GM06990 (cell line): ENCODE data around the gene NTM.

Source experiments
- DNase-seq: peaks from one replicate; pipeline ENCODE4 v3.0.0-alpha.2; 2011; ENCODE audit not compliant: insufficient read length; ENCODE audit errors: extremely low read depth
- H3K27me3 ChIP-seq: replicated peaks from 2 replicates; pipeline ENCODE4 v1.6.0; 2011; ENCODE audit warnings: low read length; ENCODE audit not compliant: control insufficient read depth, insufficient read depth
- H3K36me3 ChIP-seq: 2 replicates; pipeline ENCODE4 v1.5.1; 2011; ENCODE audit warnings: low read length; ENCODE audit not compliant: control insufficient read depth, insufficient read depth
- H3K4me3 ChIP-seq: replicated peaks from 2 replicates; pipeline ENCODE4 v1.5.1; 2011; ENCODE audit warnings: low read depth, mild to moderate bottlenecking, control low read depth, low read length
- CTCF ChIP-seq: IDR thresholded peaks from 2 replicates; pipeline ENCODE4 v1.5.1; 2011; ENCODE audit warnings: low read length, control low read depth, mild to moderate bottlenecking, inconsistent platforms; ENCODE audit not compliant: insufficient read depth, poor library complexity, severe bottlenecking

NTM gene

GRCh38 chr11:132072044-132072857 lies 701.8 kb downstream of the NTM start:
- DNase-seq: no peak
- TF ChIP-seq CTCF: no peak
- H3K36me3 ChIP-seq: no peaks in the 10 kb centered on the region
- H3K27me3 ChIP-seq: no peaks in the 10 kb centered on the region
- H3K4me3 ChIP-seq: no peak overlapping the region

GRCh38 chr11:132072858-132073211 lies 702.4 kb downstream of the NTM start:
- TF ChIP-seq CTCF: no peak
- no peak overlapping the region for H3K4me3 ChIP-seq

GRCh38 chr11:132073787-132074186 lies 703.4 kb downstream of the NTM start:
- no peak for TF ChIP-seq CTCF
- no peak for DNase-seq
- H3K4me3 ChIP-seq: no peak overlapping the region
- 0 out of 2 replicates have a peak, but pooled peaks cover 1% of the 10 kb centered on the region for H3K27me3 ChIP-seq
- no peaks in the 10 kb centered on the region for H3K36me3 ChIP-seq

More at GRCh38 chr11:132072858-132073211, 702.4 kb downstream of the NTM start:
- no peaks in the 10 kb centered on the region for H3K27me3 ChIP-seq
- DNase-seq: no peak
- H3K36me3 ChIP-seq: no peaks in the 10 kb centered on the region

GRCh38 chr11:132075447-132075846 lies 705.0 kb downstream of the NTM start:
- Histone ChIP-seq H3K36me3 (no peaks in the 10 kb centered on the region), H3K4me3 (no peak overlapping the region), H3K27me3 (0 out of 2 replicates have a peak, but pooled peaks cover 1% of the 10 kb centered on the region)
- TF ChIP-seq CTCF: no peak
- no peak for DNase-seq

GRCh38 chr11:132077416-132077815 lies 707.0 kb downstream of the NTM start:
- no peak for DNase-seq
- H3K4me3 ChIP-seq: no peak overlapping the region
- H3K36me3 ChIP-seq: no peaks in the 10 kb centered on the region
- 0 out of 2 replicates have a peak, but pooled peaks cover 1% of the 10 kb centered on the region for H3K27me3 ChIP-seq
- TF ChIP-seq CTCF: no peak
